Embryonic facial prominence (tissue), 1 donor: ENCODE results near the gene ARID3A.
A peak's percentile ranks its signal among the peaks of the same experiment; 100 is the strongest.
"Not testable (repeated sequence)": the region's sequence is repeated elsewhere in the genome, so short reads cannot be mapped to it uniquely, and the experiment has no call there.

Experiments used
- DNase-seq: peaks from one replicate; pipeline ENCODE4 v3.0.0-alpha.2; 2016; ENCODE audit errors: extremely low spot score

ARID3A gene, protein sequence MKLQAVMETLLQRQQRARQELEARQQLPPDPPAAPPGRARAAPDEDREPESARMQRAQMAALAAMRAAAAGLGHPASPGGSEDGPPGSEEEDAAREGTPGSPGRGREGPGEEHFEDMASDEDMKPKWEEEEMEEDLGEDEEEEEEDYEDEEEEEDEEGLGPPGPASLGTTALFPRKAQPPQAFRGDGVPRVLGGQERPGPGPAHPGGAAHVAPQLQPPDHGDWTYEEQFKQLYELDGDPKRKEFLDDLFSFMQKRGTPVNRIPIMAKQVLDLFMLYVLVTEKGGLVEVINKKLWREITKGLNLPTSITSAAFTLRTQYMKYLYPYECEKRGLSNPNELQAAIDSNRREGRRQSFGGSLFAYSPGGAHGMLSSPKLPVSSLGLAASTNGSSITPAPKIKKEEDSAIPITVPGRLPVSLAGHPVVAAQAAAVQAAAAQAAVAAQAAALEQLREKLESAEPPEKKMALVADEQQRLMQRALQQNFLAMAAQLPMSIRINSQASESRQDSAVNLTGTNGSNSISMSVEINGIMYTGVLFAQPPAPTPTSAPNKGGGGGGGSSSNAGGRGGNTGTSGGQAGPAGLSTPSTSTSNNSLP

DNA sequence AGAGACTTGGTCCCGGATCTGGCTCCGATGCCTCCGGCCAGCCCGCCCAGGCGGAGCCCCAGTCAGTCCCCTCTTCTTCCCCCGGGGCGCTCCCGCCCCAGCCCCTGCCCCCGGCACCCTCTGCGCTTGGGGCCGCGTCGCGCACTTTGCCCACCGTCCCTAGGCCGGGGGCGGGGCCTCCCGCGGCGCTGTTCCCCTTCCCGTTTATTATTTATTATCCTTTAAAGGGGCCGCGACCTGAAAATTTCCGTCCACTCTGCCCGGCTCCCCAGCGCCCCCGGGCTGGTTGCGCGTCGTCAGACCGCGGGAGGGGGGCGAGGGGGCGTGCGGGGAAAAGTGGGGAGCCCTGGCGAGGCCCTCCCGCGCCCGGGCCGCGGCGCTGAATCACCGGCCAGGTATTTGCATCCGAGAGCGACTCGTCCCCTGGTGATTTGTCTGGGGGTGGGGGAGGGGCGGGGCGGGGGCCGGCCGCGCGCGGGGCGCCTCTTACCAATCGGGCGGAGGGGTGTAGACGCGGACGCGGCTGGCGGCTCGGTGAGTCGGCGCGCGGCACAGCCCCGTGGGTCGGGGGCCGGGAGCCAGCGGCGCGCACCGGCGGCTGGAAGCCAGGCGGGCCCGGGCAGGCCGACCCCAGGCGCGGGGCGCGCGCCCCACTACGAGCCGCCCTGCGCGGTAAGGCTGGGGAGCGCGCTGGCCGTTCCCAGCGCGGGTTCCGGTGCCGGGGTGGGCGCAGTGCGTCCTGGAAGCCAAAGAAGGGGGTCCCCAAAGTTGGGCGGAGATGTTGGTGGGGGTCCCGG, at the start of gene ARID3A:
Gene ARID3A (plus strand): TSS at position 510 of the 797 bp plus-strand sequence. CDS start 3,494 bp downstream, outside the sequence.
- DNase-seq = peak; percentile 80

DNA sequence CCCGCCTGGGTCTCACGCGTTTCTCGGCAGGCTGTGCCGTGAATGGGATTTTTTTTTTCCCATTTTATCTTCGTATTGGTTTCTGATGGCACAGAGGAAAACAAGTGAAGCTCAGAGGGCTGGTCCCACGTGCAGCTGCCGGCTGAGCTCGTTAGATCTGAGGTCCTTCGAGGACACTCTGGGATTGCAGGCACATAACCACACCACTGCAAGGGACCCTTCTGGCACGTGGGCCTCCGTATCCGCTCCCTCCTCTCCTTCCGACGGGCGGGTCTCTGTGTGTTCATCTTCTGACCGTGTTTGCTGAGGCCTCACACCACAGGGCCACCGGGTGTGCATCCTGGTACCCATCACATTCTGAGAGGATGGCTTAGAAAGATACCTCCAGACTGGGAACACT, 49.7 kb upstream of the ARID3A start:
- DNase-seq = no peak

DNA sequence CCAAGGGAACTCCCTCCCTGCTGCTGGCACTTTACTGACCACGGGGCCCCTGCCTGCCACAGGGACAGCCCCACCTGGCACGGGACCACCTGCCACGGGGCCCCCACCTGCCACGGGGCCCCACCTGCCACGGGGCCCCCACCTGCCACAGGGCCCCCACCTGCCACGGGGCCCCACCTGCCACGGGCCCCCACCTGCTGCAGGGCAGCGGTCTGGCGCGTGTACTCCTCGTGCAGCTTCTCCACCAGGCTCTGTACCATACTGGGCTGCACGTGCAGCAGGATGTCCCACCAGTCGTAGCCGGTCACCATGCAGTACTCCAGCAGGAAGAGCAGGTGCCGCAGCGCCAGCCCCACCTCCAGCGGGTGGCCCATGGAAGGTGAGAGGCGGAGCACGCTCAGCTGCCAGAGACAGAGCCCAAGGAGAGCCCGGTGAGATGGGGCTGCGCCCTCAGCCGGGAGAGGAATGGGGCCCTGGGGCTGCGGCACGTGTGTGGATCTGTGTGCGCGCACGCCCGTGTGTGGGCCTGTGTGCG, 49.0 kb upstream of the ARID3A start:
- no peak for DNase-seq

DNA sequence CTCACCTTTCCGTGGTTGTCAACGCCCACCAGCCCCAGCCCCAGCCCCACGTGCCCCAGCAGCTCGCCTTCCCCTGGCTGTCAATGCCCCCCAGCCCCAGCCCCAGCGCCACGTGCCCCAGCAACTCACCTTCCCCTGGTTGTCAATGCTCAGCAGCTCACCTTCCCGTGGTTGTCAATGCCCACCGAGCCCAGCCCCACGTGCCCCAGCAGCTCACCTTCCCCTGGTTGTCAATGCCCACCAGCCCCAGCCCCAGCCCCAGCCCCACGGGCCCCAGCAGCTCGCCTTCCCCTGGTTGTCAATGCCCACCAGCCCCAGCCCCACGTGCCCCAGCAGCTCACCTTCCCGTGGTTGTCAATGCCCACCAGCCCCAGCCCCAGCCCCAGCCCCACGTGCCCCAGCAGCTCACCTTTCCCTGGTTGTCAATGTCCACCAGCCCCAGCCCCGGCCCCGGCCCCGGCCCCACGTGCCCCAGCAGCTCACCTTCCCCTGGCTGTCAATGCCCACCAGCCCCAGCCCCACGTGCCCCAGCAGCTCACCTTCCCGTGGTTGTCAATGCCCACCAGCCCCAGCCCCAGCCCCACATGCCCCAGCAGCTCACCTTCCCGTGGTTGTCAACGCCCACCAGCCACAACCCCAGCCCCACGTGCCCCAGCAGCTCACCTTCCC, 47.7 kb upstream of the ARID3A start:
- DNase-seq = not testable (repeated sequence)

DNA sequence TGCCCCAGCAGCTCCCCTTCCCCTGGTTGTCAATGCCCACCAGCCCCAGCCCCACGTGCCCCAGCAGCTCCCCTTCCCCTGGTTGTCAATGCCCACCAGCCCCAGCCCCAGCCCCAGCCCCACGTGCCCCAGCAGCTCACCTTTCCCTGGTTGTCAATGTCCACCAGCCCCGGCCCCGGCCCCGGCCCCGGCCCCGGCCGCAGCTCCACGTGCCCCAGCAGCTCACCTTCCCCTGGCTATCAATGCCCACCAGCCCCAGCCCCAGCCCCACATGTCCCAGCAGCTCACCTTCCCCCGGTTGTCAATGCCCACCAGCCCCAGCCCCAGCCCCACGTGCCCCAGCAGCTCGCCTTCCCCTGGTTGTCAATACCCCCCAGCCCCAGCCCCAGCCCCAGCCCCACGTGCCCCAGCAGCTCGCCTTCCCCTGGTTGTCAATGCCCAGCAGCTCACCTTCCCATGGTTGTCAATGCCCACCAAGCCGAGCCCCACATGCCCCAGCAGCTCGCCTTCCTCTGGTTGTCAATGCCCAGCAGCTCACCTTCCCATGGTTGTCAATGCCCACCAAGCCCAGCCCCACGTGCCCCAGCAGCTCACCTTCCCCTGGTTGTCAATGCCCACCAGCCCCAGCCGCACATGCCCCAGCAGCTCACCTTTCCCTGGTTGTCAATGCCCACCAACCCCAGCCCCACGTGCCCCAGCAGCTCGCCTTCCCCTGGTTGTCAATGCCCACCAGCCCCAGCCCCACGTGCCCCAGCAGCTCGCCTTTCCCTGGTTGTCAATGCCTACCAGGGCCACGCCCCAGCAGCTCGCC, 46.9 kb upstream of the ARID3A start:
- not testable (repeated sequence) for DNase-seq

DNA sequence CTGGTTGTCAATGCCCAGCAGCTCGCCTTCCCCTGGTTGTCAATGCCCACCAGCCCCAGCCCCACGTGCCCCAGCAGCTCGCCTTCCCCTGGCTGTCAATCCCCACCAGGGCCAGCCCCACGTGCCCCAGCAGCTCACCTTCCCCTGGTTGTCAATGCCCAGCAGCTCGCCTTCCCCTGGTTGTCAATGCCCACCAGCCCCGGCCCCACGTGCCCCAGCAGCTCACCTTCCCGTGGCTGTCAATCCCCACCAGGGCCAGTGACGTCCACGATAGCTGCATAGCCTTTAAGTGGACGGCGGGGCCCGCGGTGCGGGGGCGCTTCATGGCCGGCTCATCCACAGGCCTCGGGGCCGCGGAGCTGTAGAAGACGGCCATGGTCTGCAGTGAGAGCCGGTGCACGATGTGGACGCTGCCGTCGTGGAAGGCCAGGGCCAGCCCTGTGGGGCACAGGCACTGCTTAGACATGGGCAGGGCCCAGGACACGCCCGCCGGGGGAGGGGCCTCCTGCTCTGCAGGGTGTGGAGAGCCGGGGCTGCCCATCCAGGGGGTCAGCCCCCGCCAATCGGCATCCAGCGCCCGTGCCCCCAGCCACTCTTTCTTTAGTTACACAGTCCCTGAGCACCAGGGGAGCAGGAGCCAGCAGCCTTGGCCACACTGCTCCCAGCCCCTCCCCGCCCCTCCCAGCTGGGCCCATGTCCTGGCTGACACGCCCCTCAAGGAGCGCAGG, 46.0 kb upstream of the ARID3A start:
- DNase-seq = no peak

DNA sequence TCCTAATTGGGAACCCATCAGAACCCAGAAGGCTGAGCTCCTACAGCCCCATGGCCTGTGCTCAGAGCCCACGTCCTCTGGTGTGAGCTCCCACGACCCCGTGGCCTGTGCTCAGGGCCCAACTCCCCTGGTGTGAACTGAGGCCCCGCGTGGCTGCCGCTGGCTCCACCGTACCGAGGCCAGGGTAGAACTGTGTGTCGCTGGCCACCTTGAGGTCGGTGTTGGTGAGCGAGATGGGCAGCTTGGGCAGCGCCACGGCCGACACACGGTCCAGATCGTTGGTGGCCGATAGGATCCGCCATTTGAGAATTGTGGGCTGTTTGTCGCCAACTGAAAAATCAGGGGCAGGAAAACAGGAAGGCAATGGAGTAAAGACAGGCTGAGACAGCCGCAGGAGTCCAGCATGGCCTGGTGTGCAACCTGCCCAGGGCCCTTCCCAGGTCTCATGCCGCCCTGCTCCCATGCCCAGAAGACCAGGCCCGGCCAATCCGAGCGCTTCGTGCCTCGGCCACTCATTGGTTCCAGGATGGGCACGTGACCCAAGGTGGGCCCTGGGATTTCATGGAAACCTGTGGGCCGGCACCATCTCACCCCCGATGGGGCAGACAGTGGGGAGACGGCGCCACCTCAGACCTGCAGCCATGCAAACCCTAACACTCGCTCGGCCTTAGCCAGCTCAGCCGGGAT, 44.3 kb upstream of the ARID3A start:
- no peak for DNase-seq

DNA sequence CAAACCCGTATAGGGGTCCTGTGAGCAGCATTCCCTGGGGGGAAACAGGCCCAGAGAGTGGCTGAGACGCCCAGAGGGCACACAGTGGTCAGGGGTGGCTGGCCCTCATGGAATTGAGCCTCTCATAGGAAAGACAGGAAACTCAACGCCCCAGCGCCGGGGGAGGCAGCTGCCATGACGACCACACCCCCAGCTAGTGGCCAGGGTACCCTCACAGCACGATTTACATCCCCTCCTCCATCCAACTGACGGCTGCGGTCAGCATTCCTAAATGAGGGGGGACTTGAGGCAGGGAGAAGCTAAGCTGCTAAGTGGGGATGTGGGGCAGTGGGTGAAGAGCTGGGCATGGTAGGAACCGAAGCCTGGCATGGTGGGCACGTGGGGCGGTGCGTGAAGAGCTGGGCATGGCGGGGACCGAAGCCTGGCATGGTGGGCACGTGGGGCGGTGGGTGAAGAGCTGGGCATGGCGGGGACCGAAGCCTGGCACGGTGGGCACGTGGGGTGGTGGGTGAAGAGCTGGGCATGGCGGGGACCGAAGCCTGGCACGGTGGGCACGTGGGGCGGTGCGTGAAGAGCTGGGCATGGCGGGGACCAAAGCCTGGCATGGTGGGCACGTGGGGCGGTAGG, 42.9 kb upstream of the ARID3A start:
- no peak for DNase-seq

DNA sequence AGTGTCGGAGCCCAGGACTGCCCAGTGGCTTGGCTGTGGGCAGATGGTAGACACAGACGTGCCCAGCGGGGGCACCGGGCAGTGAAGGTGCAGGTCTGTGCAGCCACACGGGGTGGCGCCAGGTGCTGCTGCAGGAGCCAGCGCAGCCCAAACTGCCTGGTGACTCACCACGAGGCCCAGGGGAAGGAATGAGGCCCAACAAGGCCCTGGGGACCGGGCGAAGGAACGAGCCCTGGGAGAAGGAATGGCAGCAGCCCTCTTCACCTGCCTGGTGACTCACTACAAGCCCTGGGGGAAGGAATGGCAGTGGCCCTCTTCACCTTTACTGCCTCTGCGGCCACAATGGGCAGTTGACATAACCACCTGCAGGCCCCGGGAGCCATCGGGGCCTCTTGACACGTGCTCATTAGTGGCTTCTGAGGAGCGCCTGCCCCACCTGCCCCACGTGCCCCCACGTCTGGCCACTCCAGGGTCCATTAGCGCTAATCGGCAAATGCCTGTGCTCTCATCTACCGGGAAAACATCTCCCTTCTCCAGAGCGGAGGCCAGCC, 42.1 kb upstream of the ARID3A start:
- DNase-seq = no peak

DNA sequence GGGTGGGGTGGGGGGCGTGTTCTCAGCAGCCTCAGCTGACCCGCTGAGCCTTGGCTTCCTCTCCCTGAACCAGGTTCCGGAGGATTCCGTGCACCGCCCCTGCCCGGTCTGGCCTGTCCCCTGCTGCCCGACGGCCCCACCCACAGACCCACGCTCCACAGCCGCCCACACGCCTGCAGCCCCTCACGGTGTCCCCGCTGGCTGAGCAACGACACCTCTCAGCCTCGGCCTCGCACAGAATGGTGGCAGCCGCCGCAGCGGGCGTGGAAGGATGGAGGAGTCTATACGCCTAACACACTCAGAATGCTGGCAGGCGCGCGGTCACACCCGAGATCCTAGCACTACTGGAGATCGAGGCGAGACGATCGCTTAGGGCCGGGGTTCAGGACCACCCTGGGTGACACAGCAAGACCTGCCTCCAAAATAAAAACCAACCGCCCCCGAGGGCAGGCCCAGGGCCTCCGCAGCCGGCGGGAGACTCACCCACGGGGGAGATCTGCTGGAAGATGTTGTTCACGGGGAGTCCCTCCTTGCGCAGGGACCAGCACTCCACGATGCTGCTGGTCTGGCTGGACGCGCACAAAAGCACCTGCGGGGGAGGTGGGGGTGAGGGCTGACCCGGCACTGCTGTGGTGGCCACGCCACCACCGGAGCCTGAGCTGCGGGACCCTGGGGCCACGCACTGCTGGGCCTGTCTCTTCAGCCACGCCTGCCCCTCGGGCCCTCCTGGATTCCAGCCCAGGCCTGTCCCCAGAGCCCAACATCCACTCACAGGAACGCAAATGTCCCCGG, 41.2 kb upstream of the ARID3A start:
- no peak for DNase-seq

DNA sequence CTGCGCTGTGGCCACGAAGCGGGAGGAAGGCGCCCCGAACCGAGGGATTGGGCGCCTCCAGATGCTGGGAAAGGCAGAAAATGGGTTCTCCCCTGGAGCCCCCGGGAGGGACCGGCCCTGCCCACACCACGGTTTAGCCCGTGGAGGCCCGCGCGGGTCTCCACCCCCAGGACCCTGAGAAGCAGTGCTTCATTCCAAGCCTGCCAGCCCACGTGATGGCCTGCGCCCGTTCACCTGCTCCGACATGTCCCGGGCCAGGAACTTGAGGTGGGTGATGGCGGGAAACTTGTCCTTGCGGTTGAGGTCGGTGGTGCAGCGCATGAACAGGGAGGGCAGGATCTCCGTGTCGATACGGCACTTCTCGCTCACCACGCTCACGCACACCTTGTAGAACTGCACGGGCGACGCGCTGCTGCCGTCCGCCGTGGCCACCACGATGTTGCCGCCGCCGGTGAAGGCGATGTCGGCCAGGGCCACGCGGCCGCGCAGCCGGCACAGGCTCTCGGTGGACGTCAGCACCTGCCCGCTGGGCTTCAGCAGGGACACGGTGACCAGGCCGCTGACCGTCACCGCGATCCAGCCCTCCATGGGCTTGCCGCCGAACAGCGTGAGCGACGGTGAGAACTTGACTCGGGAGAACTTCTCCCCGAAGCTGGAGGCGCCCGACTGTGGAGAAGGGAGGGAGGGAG, 40.2 kb upstream of the ARID3A start:
- no peak for DNase-seq

DNA sequence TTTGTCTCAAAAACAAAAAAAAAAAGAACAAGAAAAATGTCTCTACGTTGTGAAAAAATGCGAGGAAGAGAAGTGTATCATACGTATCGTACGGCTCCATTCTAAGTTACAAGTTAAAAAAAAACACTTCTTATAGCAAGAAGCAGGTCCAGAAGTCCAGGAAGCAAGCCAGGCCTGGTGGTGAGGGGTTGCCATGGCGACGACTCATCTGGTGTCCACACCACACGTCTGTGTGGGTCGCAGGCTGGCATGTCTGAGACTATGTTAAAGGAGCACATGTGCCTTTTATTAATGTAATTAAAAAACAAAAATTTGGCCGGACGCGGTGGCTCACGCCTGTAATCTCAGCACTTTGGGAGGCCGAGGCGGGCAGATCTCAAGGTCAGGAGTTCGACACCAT, 38.8 kb upstream of the ARID3A start:
- no peak for DNase-seq

DNA sequence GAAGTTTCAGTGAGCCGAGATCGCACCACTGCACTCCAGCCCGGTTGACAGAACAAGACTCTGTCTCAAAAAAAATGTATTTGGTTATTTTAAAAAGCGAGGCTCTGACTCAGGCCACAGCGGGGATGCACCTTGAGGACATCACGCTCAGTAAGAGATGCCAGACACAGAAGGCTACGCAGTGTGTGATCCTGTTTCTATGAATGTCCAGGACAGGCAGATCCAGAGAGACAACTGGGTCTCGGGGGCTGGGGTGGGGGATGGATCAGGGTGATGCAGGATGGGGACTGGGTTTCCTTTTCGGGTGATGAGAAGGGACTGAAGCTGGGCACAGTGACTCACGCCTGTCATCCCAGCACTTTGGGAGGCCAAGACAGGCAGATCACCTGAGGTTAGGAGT, 38.2 kb upstream of the ARID3A start:
- DNase-seq = no peak

DNA sequence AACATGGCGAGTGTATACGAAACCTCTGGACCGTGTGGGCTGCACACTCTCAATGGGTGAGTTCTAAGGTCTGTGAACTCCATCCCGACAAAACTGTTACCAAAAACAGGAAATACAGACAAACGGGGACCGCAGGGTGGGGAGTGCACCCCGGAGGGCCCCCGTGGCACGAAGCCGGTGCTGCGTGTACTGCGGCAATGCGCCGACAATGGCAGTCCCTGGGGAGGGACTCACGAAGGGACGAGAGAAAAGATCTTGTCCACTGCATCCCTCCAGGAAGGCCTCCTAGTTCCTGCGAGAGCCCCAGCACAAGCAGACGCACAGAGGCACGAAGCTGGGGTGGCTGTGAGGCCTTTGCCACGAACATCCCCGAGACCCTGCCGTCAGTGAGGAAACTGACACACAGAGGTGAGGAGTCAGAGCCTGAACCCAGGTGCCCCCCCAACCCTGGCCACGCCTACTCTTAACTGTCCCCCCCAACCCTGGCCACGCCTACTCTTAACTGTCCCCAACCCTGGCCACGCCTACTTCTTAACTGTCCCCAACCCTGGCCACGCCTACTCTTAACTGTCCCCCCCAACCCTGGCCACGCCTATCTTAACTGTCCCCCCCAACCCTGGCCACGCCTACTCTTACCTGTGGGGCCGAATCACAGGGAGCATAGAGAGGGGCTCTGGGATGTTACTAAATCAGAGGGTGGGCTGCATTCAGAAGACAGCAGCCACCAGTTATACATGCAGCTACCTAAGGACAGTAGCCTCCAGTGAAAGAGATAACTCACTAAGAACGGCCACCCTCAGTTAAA, 37.1 kb upstream of the ARID3A start:
- no peak for DNase-seq

DNA sequence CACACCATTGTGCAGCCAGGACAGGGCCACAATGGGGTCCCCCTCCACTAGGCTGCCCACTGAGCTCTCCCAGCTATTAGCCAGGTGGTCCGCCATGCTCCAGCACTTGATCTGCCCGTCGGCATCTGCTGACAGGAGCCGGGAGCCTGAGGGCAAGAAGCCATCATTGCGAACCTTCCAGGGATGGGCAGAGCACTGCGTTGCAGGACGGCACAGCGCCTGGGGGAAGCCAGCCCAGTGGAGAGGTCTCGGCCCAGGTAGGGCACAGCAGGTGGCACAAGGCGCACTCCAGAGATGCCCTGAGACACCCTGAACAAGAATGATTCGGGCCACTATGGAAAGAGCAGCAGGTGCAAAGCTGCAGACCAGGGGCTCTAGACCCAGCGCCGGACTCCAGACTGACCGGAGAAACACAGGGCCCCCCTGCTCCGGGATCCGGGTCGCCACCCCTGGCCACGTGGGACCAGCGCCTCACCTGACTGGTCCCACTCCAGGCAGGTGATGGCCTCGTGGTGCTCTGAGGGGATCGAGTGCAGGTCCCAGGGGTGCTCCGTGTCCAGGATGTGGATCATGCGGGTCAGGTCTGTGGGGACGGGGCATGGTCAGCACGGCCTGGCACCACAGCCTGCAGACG, 36.1 kb upstream of the ARID3A start:
- no peak for DNase-seq

DNA sequence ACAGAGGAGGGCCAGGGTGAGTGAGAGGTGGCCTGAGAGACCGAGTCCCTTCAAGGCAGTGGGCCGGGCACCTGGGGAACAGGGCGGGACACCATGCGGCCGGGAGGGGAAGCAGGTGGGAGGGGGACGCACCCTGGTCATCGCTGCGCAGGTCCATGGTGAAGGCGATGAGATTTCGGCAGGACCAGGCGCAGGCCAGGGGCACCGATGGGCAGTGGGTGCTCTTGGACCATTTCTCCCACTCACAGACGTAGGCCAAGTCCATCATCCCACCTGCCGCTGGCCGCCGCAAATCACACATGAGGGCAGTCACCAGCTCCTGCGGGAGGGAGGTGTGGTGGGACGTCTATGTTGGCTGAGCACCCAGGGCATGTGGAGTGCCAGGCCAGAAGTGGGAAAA, 35.0 kb upstream of the ARID3A start:
- no peak for DNase-seq
